Fibroblast of skin of back (primary cell): ENCODE data around the gene CDKN2C.
"Not testable (repeated sequence)": the region's sequence is repeated elsewhere in the genome, so short reads cannot be mapped to it uniquely, and the experiment has no call there.

Experiments
- DNase-seq: peaks from one replicate; pipeline ENCODE4 v3.0.0-alpha.2; 2013

The CDKN2C gene

GRCh38 chr1:50980505-50980904, 10.5 kb downstream of the CDKN2C start:
- DNase-seq: no peak

- DNase-seq: no peak
Observed at GRCh38 chr1:50981741-50982140, 11.7 kb downstream of the CDKN2C start.

- no peak for DNase-seq
Observed at GRCh38 chr1:50982611-50983010, 12.6 kb downstream of the CDKN2C start.

GRCh38 chr1:50983219-50983802, 13.3 kb downstream of the CDKN2C start:
- DNase-seq: no peak

GRCh38 chr1:50985094-50985493, 15.0 kb downstream of the CDKN2C start:
- DNase-seq: no peak

- DNase-seq: no peak
Observed at GRCh38 chr1:50986653-50987052, 16.6 kb downstream of the CDKN2C start.

GRCh38 chr1:50989694-50990093, 19.6 kb downstream of the CDKN2C start:
- DNase-seq: peak; percentile 20

- no peak for DNase-seq
Observed at GRCh38 chr1:50992532-50993318, 22.7 kb downstream of the CDKN2C start.

GRCh38 chr1:50993645-50994044, 23.6 kb downstream of the CDKN2C start:
- no peak for DNase-seq

- no peak for DNase-seq
Observed at GRCh38 chr1:50994997-50995396, 25.0 kb downstream of the CDKN2C start.

- DNase-seq: no peak
Observed at GRCh38 chr1:50995651-50996050, 25.6 kb downstream of the CDKN2C start.

GRCh38 chr1:50996083-50996482, 26.0 kb downstream of the CDKN2C start:
- DNase-seq: no peak

GRCh38 chr1:50999375-50999774, 29.3 kb downstream of the CDKN2C start:
- DNase-seq: not testable (repeated sequence)

GRCh38 chr1:51000160-51000559, 30.1 kb downstream of the CDKN2C start:
- DNase-seq: no peak

- no peak for DNase-seq
Observed at GRCh38 chr1:51000651-51001050, 30.6 kb downstream of the CDKN2C start.

- no peak for DNase-seq
Observed at GRCh38 chr1:51002516-51002915, 32.5 kb downstream of the CDKN2C start.

GRCh38 chr1:51005549-51005948, 35.5 kb downstream of the CDKN2C start:
- not testable (repeated sequence) for DNase-seq

GRCh38 chr1:51009381-51009780, 39.3 kb downstream of the CDKN2C start:
- DNase-seq: no peak

GRCh38 chr1:51014878-51015277, 44.8 kb downstream of the CDKN2C start:
- DNase-seq: no peak

GRCh38 chr1:51019811-51020210, 49.8 kb downstream of the CDKN2C start:
- no peak for DNase-seq
